ENCODE results near the gene TADA3. TPM values are rescaled to one million over a fixed set of nuclear protein-coding genes. Genes with fewer than 3 reads are reported as not detected.
A peak's percentile ranks its signal among the peaks of the same experiment; 100 is the strongest.

TADA3 gene
- total RNA-seq, 1 donor from 2014 or later = 106 TPM

DNA sequence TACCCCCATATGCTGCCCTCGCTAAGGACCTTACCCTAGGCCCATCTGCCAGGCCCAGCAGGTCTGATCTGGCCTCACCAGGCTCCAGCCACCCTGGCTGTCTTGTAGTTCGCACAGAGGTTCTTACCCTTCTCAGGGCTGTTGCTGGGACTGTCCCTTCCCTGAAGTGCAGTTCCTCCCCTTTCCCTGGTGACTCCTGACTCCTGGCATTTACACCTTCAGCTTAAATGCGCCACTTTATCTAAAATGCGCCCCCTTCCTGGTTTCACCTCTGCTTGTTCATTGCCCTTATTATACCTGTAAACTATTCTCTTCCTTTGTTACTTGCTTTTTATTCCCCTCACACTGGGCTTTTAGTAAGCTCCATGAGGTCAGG, 17.0 kb upstream of the TADA3 start:
- intact Hi-C loops (cut with DNase I) = loop anchor here (1.0 kb wide), 1 partner anchor 93 kb away; no protein-coding TSS in a partner anchor
- DNase-seq (ENCODE audit: low spot score in 2 of 2) = no peak
- no peaks in the 10 kb centered on the region for H3K9me3 ChIP-seq
- H3K27ac ChIP-seq = peak overlapping the region; percentile 94 to 95
- H3K4me3 ChIP-seq = peak overlapping the region; percentile 71 to 80
- H3K36me3 ChIP-seq = peaks cover 26 to 33% of the 10 kb centered on the region in 2 donors
- H3K4me1 ChIP-seq = peaks cover 5 to 10% of the 10 kb centered on the region in 2 donors
- TF ChIP-seq, protein P1, sequence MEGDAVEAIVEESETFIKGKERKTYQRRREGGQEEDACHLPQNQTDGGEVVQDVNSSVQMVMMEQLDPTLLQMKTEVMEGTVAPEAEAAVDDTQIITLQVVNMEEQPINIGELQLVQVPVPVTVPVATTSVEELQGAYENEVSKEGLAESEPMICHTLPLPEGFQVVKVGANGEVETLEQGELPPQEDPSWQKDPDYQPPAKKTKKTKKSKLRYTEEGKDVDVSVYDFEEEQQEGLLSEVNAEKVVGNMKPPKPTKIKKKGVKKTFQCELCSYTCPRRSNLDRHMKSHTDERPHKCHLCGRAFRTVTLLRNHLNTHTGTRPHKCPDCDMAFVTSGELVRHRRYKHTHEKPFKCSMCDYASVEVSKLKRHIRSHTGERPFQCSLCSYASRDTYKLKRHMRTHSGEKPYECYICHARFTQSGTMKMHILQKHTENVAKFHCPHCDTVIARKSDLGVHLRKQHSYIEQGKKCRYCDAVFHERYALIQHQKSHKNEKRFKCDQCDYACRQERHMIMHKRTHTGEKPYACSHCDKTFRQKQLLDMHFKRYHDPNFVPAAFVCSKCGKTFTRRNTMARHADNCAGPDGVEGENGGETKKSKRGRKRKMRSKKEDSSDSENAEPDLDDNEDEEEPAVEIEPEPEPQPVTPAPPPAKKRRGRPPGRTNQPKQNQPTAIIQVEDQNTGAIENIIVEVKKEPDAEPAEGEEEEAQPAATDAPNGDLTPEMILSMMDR (IDR thresholded peaks at IDR 0.05) = no peak
- H3K27me3 ChIP-seq = no peaks in the 10 kb centered on the region

DNA sequence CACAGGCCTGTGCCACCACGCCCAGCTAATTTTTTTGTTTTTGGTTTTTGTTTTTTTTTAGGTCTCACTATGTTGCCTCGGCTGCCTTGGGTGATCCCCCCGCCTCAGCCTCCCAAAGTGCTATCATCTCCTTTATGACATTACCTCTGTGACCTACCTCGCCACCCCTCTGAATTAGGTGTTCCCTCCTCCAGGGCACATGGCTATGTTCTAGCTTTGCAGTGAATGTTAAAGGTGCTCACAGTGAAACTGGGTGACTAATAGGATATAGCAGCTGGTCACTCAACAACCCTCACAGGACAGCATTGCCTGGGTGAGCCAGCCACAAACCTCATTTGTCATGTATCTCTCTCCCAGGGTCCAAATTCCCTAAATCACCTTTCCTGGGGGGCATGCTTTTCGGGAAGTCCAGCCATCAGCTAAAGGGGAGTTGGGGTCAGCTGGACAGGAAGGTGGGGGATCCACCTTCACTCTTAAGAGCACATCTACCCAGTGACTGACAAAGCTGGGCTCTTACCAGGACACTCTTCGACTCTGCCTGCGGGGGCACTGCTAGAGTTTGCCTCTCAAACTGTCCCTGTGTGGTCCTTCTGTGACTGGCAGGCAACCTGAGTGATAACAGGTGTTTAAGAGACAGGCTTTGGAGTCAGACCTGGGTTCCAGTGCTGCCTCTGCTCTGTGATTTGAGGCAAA, 16.2 kb upstream of the TADA3 start:
- no peak overlapping the region for H3K4me3 ChIP-seq
- no peak for DNase-seq (ENCODE audit: low spot score in 2 of 2)
- peaks cover 34 to 40% of the 10 kb centered on the region in 2 donors for H3K36me3 ChIP-seq
- peaks cover 5 to 10% of the 10 kb centered on the region in 2 donors for H3K4me1 ChIP-seq
- TF ChIP-seq, protein P1 (IDR thresholded peaks at IDR 0.05) = no peak
- no peaks in the 10 kb centered on the region for H3K9me3 ChIP-seq
- peak overlapping the region; percentile 94 to 95 for H3K27ac ChIP-seq
- intact Hi-C loops (cut with DNase I) = loop anchor here (1.0 kb wide), 1 partner anchor 92 kb away; no protein-coding TSS in a partner anchor
- H3K27me3 ChIP-seq = no peaks in the 10 kb centered on the region

DNA sequence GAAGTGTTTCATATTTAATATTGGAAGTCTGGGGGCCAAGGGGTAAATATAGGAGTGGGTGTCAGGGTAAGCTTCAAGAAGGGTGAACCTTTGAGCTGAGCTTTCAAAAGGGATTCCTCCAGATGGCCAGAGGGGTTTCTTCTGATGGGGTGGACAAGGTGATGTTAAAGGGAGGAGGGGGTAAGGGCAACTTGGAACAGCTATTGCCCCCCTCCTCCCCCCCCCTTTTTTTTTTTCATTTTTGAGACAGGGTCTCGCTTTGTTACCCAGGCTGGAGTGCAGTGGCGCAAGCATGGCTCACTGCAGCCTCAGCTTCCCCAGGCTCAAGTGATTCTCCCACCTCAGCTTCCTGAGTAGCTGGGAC, 15.7 kb upstream of the TADA3 start:
- Histone ChIP-seq H3K36me3 (peaks cover 39 to 46% of the 10 kb centered on the region in 2 donors), H3K4me3 (no peak overlapping the region), H3K4me1 (peaks cover 5 to 10% of the 10 kb centered on the region in 2 donors), H3K27ac (no peak overlapping the region), H3K27me3 (no peaks in the 10 kb centered on the region), H3K9me3 (no peaks in the 10 kb centered on the region)
- TF ChIP-seq, protein P1 (IDR thresholded peaks at IDR 0.05) = no peak
- DNase-seq (ENCODE audit: low spot score in 2 of 2) = no peak
- intact Hi-C loops (cut with DNase I) = no loop called here

DNA sequence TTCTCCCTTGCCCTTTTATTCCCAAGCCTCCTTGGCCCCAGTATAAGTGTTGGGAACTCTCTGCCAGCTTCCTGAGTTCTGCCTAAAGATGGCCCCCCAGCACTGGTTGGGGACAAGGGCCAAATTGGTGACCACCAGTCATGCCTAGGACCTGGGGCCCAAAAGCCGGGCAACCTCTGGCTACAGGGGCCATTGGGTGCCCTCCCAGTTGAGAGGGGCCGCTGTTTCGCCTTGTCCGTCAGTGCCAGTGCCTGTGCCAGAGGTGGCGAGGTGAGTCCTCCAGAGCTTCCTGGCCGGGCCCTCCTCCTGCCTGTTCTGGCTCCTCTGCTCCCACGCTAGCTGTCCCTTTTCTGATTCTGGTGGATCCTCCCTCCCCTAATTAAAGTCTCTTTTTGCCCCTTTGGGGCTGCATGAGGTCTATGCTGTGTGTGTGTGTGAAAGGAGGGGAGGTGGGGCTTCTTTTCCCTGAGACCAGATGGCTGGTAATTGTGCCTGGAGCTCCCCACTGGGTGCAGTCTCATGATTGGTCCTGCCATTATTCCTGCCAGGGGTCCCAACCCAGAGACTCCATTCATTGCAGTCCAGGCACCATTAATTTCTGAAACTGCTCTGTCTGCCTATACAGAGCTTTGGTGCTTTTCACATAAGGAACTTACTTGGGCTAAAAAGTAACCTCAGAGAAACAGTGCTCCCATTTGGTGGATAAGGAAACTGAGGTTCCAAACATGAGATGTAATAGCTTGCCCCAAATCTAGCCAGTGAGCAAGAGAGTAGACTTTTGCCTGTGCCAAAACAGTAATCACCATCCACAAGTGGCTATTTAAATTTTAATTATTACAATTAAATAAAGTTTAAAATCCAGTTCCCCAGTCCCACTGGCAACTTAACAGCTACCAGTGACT, 14.7 kb upstream of the TADA3 start:
- Histone ChIP-seq H3K27ac (no peak overlapping the region), H3K4me3 (no peak overlapping the region), H3K36me3 (peaks cover 46 to 53% of the 10 kb centered on the region in 2 donors), H3K4me1 (peaks cover 5 to 10% of the 10 kb centered on the region in 2 donors), H3K9me3 (no peaks in the 10 kb centered on the region), H3K27me3 (no peaks in the 10 kb centered on the region)
- TF ChIP-seq, protein P1 (IDR thresholded peaks at IDR 0.05) = no peak
- intact Hi-C loops (cut with DNase I) = no loop called here
- no peak for DNase-seq (ENCODE audit: low spot score in 2 of 2)

DNA sequence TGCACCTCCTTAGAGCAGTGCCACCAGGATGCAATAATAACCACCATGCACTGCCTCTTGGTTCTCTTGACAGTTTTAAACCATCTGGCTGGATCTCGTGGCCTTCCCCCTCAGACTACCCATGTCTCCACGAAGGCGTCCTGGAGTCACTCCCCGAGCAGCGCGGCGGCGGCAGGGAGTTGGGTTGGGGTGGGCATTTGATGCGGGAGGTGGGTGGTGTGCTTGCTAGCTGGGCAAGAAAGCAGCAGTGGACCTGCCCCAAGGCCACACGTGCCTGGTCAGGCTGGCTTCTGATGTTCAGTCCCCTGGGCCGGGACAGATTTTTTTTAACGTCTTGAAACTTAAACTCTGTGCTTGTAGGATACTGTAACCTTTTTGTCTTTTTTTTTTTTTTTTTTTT, 13.9 kb upstream of the TADA3 start:
- Histone ChIP-seq H3K4me3 (no peak overlapping the region), H3K27me3 (no peaks in the 10 kb centered on the region), H3K4me1 (peaks cover 5 to 7% of the 10 kb centered on the region in 2 donors), H3K36me3 (peaks cover 54 to 61% of the 10 kb centered on the region in 2 donors), H3K27ac (no peak overlapping the region), H3K9me3 (no peaks in the 10 kb centered on the region)
- intact Hi-C loops (cut with DNase I) = no loop called here
- TF ChIP-seq, protein P1 (IDR thresholded peaks at IDR 0.05) = no peak
- no peak for DNase-seq (ENCODE audit: low spot score in 2 of 2)
